ENCODE results near the gene EFNB2. TPM values are rescaled to one million over a fixed set of nuclear protein-coding genes. Genes with fewer than 3 reads are reported as not detected.

The EFNB2 gene
- total RNA-seq, 1 experiment from 2014 or later, result 6.5 TPM

DNA sequence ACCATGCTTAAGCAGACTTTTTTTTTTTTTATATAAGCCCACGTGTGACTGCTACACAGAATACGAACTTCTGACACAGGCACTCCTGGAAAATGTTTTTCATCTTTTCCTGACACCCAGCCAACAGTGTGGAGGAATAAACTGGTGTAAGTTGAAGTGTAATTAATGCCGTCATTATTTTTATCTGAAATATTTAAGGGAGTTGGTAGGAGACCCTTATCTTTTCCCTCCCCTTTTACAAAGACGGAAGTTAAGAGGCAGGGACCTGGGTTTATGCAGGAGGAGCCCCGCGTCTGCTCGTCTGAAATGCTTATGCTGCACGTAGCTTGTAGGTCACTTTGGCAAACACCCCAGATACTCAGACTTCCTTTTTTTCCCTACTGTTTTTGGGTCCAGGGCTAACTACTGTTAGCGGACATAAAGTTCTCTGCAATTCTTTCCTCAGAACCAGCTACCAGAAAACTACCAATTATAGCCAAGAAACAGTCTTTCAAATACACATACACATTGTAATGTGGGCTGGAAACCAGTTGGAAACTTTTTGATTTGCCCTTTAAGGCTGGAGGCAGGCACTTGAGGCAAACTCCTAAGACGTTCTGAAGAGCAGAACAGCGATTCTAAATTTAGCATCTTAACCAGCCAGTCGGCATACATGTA lies 50.8 kb downstream of the EFNB2 start:
- H3K9me3 ChIP-seq (replicated peaks), result no peaks in the 10 kb centered on the region
- no peaks in the 10 kb centered on the region for H3K4me1 ChIP-seq (replicated peaks)
- H3K27me3 ChIP-seq (replicated peaks), result no peaks in the 10 kb centered on the region; the same call in none of the 2 replicates
- no peaks in the 10 kb centered on the region for H3K36me3 ChIP-seq
- no peak overlapping the region for H3K4me3 ChIP-seq
- DNase-seq (ENCODE audit: low read depth in 1 of 2, low spot score in 2 of 2), result no peak
- H3K27ac ChIP-seq, result no peak overlapping the region

DNA sequence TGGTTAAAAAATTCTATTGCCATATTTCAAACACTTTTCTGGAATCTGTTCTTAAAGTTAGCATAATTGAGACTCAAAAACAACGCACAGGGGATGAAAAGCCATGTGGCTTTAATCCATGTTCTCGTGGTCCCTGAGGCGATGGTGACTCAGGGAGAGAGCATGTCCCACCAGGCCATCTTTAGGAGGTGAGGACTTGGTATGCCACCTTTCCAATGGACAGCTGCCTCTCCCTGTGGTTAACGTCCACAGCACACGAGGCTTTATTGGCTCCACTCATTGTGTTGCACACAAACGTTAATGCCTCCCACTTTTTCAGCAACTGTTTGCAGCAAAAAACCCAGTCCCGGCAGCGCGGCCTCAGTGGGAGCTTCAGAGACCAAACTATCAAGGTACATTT lies 51.4 kb downstream of the EFNB2 start:
- no peaks in the 10 kb centered on the region; the same call in none of the 2 replicates for H3K27me3 ChIP-seq (replicated peaks)
- H3K9me3 ChIP-seq (replicated peaks), result no peaks in the 10 kb centered on the region
- no peak overlapping the region for H3K4me3 ChIP-seq
- no peaks in the 10 kb centered on the region for H3K36me3 ChIP-seq
- no peaks in the 10 kb centered on the region for H3K4me1 ChIP-seq (replicated peaks)
- no peak for DNase-seq (ENCODE audit: low read depth in 1 of 2, low spot score in 2 of 2)
- no peak overlapping the region for H3K27ac ChIP-seq

DNA sequence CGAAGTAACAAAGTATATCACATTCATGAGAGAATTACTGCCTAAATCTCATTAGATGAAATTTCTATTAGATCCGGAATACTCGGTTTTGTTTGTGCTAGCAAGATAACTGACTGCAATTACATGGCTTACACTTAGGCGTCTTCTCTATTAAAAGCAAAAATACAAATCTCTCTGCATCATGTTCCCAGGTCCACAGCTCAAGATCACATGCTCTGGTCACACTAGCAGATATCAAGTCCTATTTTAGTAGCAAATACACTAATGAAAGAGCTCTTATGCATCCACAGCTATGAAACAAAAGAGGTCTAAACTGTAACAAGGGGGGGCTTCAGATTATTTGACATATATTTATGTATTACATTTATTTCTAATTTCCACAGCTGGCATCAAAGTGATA lies 53.5 kb downstream of the EFNB2 start:
- Histone ChIP-seq H3K27ac (no peak overlapping the region), H3K9me3 (replicated peaks) (no peaks in the 10 kb centered on the region), H3K27me3 (replicated peaks) (no peaks in the 10 kb centered on the region; the same call in none of the 2 replicates), H3K4me1 (replicated peaks) (no peaks in the 10 kb centered on the region), H3K4me3 (no peak overlapping the region), H3K36me3 (no peaks in the 10 kb centered on the region)
- DNase-seq (ENCODE audit: low read depth in 1 of 2, low spot score in 2 of 2), result no peak

DNA sequence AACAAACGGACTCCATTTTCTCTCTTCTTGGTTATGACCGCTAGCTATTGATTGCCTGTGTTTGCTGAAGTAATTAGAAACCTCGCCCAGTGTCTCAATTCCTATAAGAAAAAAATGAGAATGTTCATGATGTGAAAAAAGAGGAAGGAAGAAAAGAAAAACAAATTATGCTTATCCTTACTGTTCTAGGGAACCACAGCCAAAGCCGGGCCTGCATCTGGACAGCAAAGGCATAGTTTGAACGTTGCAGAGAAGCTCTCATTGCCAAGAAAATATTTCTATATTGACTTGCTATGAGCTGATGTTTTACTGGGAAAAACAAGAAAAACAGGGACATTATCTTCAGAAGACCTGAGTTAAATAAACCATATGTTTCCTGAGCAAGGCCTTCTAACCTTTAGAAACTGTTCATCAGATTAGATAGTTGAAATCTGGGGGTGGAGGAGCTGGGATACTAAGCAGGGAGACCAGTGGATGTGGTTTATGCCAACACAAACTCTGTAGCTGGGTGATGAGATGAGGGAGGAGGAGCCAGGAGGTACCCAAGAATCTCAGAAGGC lies 55.0 kb downstream of the EFNB2 start:
- Histone ChIP-seq H3K9me3 (replicated peaks) (no peaks in the 10 kb centered on the region), H3K36me3 (no peaks in the 10 kb centered on the region), H3K27ac (no peak overlapping the region), H3K4me3 (no peak overlapping the region), H3K27me3 (replicated peaks) (no peaks in the 10 kb centered on the region; the same call in 1 of the 2 replicates), H3K4me1 (replicated peaks) (no peaks in the 10 kb centered on the region)
- DNase-seq (ENCODE audit: low read depth in 1 of 2, low spot score in 2 of 2), result no peak

DNA sequence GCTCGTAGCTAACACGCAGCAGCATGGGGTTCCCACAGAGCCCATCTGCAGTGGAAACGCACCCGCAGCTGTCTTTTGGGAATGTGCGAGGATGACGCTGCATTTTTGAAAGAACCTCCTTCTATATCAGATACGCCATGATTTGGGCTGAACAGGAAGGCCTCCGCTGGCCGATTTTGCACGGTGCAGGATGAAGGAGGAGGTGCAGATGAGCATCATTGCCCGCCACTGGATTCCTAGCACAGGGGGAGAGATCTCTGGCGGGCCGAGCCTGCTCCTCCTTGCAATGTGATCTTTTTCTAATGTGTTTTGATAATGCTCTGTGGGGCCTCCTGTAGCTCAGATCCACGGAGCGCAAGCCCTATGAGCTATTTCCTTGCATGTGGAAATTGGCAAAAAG lies 55.5 kb downstream of the EFNB2 start:
- H3K36me3 ChIP-seq, result no peaks in the 10 kb centered on the region
- DNase-seq (ENCODE audit: low read depth in 1 of 2, low spot score in 2 of 2), result no peak
- no peaks in the 10 kb centered on the region for H3K4me1 ChIP-seq (replicated peaks)
- no peaks in the 10 kb centered on the region for H3K9me3 ChIP-seq (replicated peaks)
- no peaks in the 10 kb centered on the region; the same call in 1 of the 2 replicates for H3K27me3 ChIP-seq (replicated peaks)
- no peak overlapping the region for H3K4me3 ChIP-seq
- H3K27ac ChIP-seq, result no peak overlapping the region

DNA sequence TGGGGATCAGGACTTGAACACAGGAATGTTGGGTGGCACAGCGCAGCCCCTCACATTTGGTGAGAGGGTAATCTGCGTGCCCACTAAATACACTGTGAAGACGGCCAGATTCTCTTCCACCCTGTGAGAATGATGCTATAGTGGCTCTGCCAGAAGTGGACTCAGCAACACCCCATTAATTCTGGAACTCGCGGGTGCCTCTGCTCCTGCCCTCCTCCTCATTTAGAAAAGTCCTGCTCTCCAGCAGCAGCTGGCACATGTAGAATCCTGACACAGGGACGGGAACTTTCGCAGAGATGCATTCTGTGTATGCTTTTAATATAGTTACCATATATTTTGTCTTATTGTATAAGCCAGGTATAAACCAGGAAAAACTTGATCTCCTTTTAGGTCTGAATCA lies 57.3 kb downstream of the EFNB2 start:
- no peaks in the 10 kb centered on the region for H3K27me3 ChIP-seq (replicated peaks)
- H3K9me3 ChIP-seq (replicated peaks), result no peaks in the 10 kb centered on the region
- no peak for DNase-seq (ENCODE audit: low read depth in 1 of 2, low spot score in 2 of 2)
- peaks cover under 1% of the 10 kb centered on the region; the same call in 1 of the 2 replicates for H3K4me1 ChIP-seq (replicated peaks)
- H3K36me3 ChIP-seq, result no peaks in the 10 kb centered on the region
- no peak overlapping the region for H3K27ac ChIP-seq
- H3K4me3 ChIP-seq, result no peak overlapping the region

DNA sequence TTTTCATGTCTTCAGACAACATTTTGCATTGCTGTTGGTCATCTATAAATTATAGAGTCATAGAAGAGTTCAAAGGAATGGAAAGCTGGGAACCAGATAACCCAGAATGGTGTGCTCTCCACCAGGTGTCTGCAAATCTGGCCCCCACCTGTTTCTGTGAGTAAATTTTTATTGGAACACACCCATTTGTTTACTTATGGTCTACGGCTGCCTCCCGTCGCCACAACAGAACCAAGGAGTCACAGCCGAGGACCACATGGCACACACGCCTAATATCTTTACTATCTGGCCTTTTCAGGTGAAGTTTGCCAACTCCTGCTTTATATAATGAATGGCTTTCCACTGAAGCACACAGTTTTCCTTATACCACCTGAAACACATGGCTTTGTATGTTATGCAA lies 58.2 kb downstream of the EFNB2 start:
- H3K4me3 ChIP-seq, result no peak overlapping the region
- no peak for DNase-seq (ENCODE audit: low read depth in 1 of 2, low spot score in 2 of 2)
- no peaks in the 10 kb centered on the region for H3K9me3 ChIP-seq (replicated peaks)
- no peaks in the 10 kb centered on the region for H3K36me3 ChIP-seq
- H3K27ac ChIP-seq, result no peak overlapping the region
- no peaks in the 10 kb centered on the region for H3K27me3 ChIP-seq (replicated peaks)
- peaks cover 8% of the 10 kb centered on the region for H3K4me1 ChIP-seq (replicated peaks)

DNA sequence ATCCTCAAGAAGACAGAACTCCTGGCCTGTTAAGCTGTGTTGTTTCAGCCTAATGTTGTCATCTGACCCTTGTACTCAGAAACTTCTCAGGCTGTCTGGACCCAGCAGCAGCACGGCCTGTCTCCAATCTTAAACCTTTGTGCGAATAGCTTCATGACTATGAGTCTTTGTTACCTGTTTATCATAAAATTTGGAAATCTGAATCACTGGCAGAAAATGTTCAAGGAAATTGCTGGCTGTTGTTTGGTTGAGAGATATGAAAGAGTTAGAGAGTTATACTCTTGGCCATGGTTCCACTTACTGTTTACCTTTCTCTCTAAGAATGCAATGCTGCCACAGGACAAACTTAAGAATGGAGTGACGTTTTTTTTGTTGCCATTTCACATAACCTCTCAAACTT lies 59.6 kb downstream of the EFNB2 start:
- no peak for DNase-seq (ENCODE audit: low read depth in 1 of 2, low spot score in 2 of 2)
- no peak overlapping the region for H3K4me3 ChIP-seq
- no peaks in the 10 kb centered on the region for H3K36me3 ChIP-seq
- H3K27ac ChIP-seq, result no peak overlapping the region
- no peaks in the 10 kb centered on the region for H3K27me3 ChIP-seq (replicated peaks)
- H3K4me1 ChIP-seq (replicated peaks), result peaks cover 18% of the 10 kb centered on the region
- H3K9me3 ChIP-seq (replicated peaks), result no peaks in the 10 kb centered on the region

DNA sequence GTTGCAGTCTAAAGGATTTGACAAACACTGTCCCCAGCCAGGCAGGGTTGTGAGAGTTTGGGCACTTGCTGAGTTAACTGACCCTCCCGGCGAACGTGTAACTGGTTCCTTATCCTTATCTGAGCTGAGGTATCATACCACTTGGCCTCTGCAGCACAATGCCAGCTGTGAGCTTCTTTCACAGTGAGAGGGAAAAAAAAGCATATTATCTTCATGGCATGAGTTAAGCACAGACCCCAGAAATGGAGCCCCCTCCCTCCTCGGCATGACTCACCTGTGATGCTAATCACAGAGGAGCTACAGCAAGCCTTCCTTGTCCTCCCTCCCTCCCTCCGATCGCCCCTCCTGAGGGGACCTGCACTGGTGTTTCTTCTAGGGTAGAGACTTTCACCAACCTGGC lies 60.5 kb downstream of the EFNB2 start:
- H3K36me3 ChIP-seq, result no peaks in the 10 kb centered on the region
- no peaks in the 10 kb centered on the region for H3K27me3 ChIP-seq (replicated peaks)
- H3K4me1 ChIP-seq (replicated peaks), result peaks cover 18% of the 10 kb centered on the region
- H3K9me3 ChIP-seq (replicated peaks), result no peaks in the 10 kb centered on the region
- no peak for DNase-seq (ENCODE audit: low read depth in 1 of 2, low spot score in 2 of 2)
- no peak overlapping the region for H3K4me3 ChIP-seq
- H3K27ac ChIP-seq, result no peak overlapping the region

DNA sequence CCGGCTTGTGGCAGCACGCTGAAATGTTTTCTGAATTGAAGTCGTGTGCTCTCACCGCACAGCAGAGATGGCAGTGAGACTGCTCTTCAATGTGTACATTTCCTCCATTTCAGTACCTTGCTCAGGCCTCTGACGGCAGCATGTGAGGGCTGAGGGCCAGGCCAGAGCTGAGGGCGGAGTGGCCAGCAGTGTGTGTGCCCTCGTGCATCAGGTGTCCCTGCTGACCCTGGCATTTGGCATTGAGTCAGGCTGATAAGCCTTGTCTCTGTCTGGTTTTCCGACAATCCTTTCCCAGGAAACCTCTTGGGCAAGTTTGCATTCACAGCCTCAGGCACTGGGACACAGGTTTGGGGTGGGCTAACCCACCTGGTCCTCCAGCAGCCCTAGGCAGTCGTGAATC lies 62.3 kb downstream of the EFNB2 start:
- Histone ChIP-seq H3K36me3 (no peaks in the 10 kb centered on the region), H3K9me3 (replicated peaks) (no peaks in the 10 kb centered on the region), H3K27ac (no peak overlapping the region), H3K27me3 (replicated peaks) (no peaks in the 10 kb centered on the region), H3K4me1 (replicated peaks) (peaks cover 18% of the 10 kb centered on the region), H3K4me3 (no peak overlapping the region)
- peak in 1 of 2 experiments; percentile 40 for DNase-seq (ENCODE audit: low read depth in 1 of 2, low spot score in 2 of 2)

DNA sequence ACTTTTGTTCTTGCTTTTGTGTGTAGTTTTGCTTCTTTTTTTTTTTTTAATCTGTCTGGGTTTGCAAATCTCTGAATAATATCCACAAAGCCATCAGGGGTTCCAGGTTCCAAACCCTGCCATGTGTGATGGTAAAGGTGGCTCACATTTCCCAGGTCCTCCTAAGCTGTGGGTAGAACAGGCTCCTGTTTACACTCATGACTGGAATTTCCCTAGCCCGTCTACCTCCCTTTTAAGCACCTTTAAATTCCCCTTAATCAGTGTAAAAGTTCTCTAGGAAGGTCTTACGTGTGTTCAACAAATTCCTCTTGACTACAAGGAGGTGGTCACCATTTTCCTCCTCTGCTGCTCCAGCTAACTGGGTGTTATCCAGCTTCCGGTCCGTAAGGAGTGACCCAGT lies 62.8 kb downstream of the EFNB2 start:
- Histone ChIP-seq H3K4me1 (replicated peaks) (peaks cover 20% of the 10 kb centered on the region), H3K4me3 (peak overlapping the region; percentile 6), H3K9me3 (replicated peaks) (no peaks in the 10 kb centered on the region), H3K36me3 (no peaks in the 10 kb centered on the region), H3K27me3 (replicated peaks) (no peaks in the 10 kb centered on the region), H3K27ac (peak overlapping the region; percentile 43)
- DNase-seq (ENCODE audit: low read depth in 1 of 2, low spot score in 2 of 2), result no peak

DNA sequence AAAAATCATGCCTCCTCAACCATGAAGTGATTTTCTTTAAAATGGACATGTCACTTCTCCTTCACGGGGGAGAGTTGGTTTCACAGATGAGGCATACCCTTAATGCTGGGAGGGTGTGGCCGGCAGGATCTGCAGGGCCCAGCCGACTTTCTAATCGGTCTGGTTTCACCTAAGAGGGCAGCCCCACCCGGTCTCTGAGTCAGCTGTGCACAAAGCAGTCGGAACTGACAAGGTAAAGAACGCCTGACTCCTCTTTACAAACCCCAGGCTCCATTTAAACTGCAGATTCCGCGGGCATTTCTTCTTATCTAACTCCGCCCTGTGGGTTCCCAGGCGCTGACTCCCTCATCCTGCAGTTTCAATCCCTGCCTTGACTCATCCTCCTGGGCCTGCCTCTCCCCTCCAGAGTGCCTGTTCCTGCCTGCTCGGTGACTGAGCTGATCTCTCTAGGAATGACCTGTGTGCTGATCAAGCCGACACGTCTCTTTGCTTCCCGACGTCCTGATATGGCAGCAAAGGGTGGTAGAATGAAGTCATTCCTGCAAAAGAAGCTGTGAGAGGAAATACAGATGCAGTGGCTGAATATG lies 63.4 kb downstream of the EFNB2 start:
- H3K4me3 ChIP-seq, result peak overlapping the region; percentile 6
- H3K27me3 ChIP-seq (replicated peaks), result no peaks in the 10 kb centered on the region
- H3K36me3 ChIP-seq, result no peaks in the 10 kb centered on the region
- DNase-seq (ENCODE audit: low read depth in 1 of 2, low spot score in 2 of 2), result peak; percentile 86 to 93
- H3K9me3 ChIP-seq (replicated peaks), result no peaks in the 10 kb centered on the region
- peak overlapping the region; percentile 43 for H3K27ac ChIP-seq
- peaks cover 26% of the 10 kb centered on the region for H3K4me1 ChIP-seq (replicated peaks)

DNA sequence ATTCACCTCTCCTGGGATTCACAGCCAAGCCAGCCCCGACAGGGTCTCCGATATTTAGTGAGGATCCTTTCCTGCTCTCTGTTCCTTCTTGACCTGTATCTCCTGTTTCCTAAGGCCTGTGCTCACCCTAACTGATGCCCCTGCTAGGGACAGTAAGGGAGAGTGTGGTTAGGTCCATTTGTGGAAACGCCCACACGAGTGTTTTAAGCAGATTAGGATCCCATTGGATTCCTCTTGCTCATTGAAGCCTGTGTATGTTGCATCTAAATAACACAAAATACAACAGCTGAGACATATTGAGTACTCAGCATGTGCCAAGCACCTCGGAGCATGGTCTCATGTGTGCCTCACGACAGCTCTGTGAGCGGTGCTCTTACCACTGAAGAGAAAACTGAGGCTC lies 64.9 kb downstream of the EFNB2 start:
- Histone ChIP-seq H3K27ac (no peak overlapping the region), H3K4me3 (no peak overlapping the region), H3K4me1 (replicated peaks) (peaks cover 39% of the 10 kb centered on the region), H3K36me3 (no peaks in the 10 kb centered on the region), H3K27me3 (replicated peaks) (no peaks in the 10 kb centered on the region), H3K9me3 (replicated peaks) (no peaks in the 10 kb centered on the region)
- peak in 1 of 2 experiments; percentile 38 for DNase-seq (ENCODE audit: low read depth in 1 of 2, low spot score in 2 of 2)

DNA sequence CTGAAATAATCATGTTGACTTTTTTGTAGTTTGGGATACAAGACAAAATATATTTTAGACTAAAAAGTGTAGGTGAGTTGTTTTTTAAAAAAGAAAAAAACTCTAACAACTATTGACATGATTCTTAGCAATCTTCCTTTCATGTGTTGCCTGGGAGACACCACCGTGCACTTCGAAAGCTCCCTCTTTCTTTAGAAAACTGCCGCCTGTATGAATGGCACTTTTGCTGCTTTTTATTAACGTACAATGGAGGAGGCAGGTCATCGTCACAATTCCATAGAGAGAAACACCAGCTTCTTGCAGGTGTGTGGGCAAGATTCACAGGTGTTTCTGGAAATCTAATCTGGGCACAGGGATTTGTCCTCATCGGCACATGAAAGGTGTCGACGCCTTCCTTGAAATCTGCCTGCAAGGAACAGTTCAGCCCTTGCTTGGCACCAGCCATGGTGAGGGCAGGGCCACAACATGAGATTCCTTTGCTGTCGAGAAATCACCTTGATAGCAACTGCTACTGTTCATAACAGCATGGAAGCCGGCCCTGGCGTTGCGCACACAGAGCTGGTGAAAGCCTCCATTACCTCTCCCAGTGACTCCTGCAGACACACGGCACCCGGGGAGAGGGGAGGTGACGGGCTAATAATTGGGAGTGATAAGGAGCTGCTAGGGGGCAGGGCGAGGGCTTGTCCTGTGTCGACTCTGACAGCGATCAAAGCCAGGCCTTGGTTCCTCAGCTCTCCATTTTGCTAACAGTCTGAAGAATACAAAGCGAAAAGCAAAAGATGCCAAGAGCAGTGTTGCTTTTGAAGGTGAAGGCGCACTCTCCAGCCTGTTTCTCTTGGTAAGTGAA lies 66.5 kb downstream of the EFNB2 start:
- no peak overlapping the region for H3K4me3 ChIP-seq
- H3K4me1 ChIP-seq (replicated peaks), result peaks cover 39% of the 10 kb centered on the region
- H3K9me3 ChIP-seq (replicated peaks), result no peaks in the 10 kb centered on the region
- no peaks in the 10 kb centered on the region for H3K36me3 ChIP-seq
- no peak overlapping the region for H3K27ac ChIP-seq
- H3K27me3 ChIP-seq (replicated peaks), result no peaks in the 10 kb centered on the region
- DNase-seq (ENCODE audit: low read depth in 1 of 2, low spot score in 2 of 2), result peak in 1 of 2 experiments; percentile 42

All from SJSA1 (cell line).